HUES64 (cell line): ENCODE measurements around the gene ANKRD11.
"Not testable (repeated sequence)": the region's sequence is repeated elsewhere in the genome, so short reads cannot be mapped to it uniquely, and the experiment has no call there.

Source experiments
- H3K27ac ChIP-seq: 2 replicates; pipeline ENCODE4 v1.7.0; 2013; ENCODE audit warnings: low read depth, low read length, inconsistent platforms
- H3K27me3 ChIP-seq: 2 replicates; pipeline ENCODE4 v1.6.1; 2013; ENCODE audit warnings: mild to moderate bottlenecking, low read length; ENCODE audit not compliant: insufficient read depth
- H3K36me3 ChIP-seq: 2 replicates; pipeline ENCODE4 v1.6.1; 2013; ENCODE audit warnings: mild to moderate bottlenecking, low read length; ENCODE audit not compliant: insufficient read depth
- H3K4me1 ChIP-seq: 2 replicates; pipeline ENCODE4 v1.6.1; 2013; ENCODE audit warnings: mild to moderate bottlenecking, low read length, moderate library complexity; ENCODE audit not compliant: insufficient read depth
- H3K4me3 ChIP-seq: 2 replicates; pipeline ENCODE4 v1.5.1; 2013; ENCODE audit warnings: mild to moderate bottlenecking, low read length, moderate library complexity
- H3K9ac ChIP-seq: 2 replicates; pipeline ENCODE4 v1.6.1; 2013; ENCODE audit warnings: mild to moderate bottlenecking, low read depth, low read length
- H3K9me3 ChIP-seq: 2 replicates; pipeline ENCODE4 v1.6.1; 2013; ENCODE audit warnings: low read depth, low read length; ENCODE audit not compliant: insufficient read depth
- WGBS: fragments of 150-250, 120-280 bp; methylation state at CpG from one replicate; pipeline ENCODE4 v1.1.7; 2013; ENCODE audit warnings: missing lambda C conversion rate; 5-methylcytosine and 5-hydroxymethylcytosine counted together

Gene ANKRD11

GRCh38 chr16:89475144-89475543, 15.2 kb downstream of the ANKRD11 start:
- WGBS: 79% methylated on average over 5 of the region's 5 CpGs
- no peak overlapping the region for H3K27ac ChIP-seq
- no peak overlapping the region for H3K9ac ChIP-seq
- H3K9me3 ChIP-seq: no peaks in the 10 kb centered on the region
- no peaks in the 10 kb centered on the region for H3K36me3 ChIP-seq
- no peaks in the 10 kb centered on the region for H3K27me3 ChIP-seq
- H3K4me3 ChIP-seq: no peak overlapping the region
- peaks cover 21% of the 10 kb centered on the region for H3K4me1 ChIP-seq

- no peaks in the 10 kb centered on the region for H3K27me3 ChIP-seq
- H3K27ac ChIP-seq: no peak overlapping the region
- H3K9ac ChIP-seq: no peak overlapping the region
- H3K9me3 ChIP-seq: no peaks in the 10 kb centered on the region
- 84% methylated on average over 9 of the region's 9 CpGs for WGBS
- no peaks in the 10 kb centered on the region for H3K36me3 ChIP-seq
- H3K4me3 ChIP-seq: no peak overlapping the region
- H3K4me1 ChIP-seq: peaks cover 20% of the 10 kb centered on the region
Observed at GRCh38 chr16:89473791-89474414, 16.5 kb downstream of the ANKRD11 start.

DNA sequence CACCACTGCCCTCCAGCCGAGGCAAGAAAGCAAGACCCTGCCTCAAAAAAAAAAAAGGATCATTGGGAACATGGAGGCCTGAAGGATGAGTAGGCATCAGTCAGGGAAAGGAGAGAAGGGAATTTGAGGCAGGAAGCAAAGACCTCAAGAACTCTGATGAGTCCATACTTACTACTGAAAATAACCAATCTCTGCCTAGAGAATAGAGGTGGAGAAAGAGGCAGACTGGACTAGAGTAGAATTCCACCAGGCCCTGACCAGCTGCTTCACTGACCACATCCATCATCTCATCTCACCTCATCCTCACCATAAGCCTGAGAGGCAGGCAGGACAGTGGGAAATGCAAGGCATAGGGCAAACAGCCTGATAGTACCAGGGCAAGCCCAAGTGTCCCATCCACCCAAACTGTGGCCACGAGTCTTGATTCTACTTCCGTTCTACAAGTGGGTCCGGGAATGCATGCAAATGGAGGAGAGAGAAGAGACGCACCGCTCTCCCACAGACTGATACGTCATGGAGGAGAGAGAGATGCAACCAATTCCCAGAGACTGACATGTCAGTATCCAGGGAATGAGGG, 17.1 kb downstream of the ANKRD11 start:
- H3K4me1 ChIP-seq: peaks cover 14% of the 10 kb centered on the region
- no peaks in the 10 kb centered on the region for H3K36me3 ChIP-seq
- no peaks in the 10 kb centered on the region for H3K9me3 ChIP-seq
- H3K9ac ChIP-seq: no peak overlapping the region
- no peaks in the 10 kb centered on the region for H3K27me3 ChIP-seq
- no peak overlapping the region for H3K27ac ChIP-seq
- 94% methylated on average over 7 of the region's 7 CpGs for WGBS
- no peak overlapping the region for H3K4me3 ChIP-seq

GRCh38 chr16:89472711-89473075, 17.7 kb downstream of the ANKRD11 start:
- H3K9me3 ChIP-seq: no peaks in the 10 kb centered on the region
- no peaks in the 10 kb centered on the region for H3K27me3 ChIP-seq
- WGBS: 97% methylated on average over 2 of the region's 2 CpGs
- H3K9ac ChIP-seq: no peak overlapping the region
- peaks cover 14% of the 10 kb centered on the region for H3K4me1 ChIP-seq
- no peak overlapping the region for H3K27ac ChIP-seq
- H3K4me3 ChIP-seq: no peak overlapping the region
- H3K36me3 ChIP-seq: no peaks in the 10 kb centered on the region

GRCh38 chr16:89467382-89467781, 23.0 kb downstream of the ANKRD11 start:
- no peaks in the 10 kb centered on the region for H3K27me3 ChIP-seq
- H3K4me1 ChIP-seq: peaks cover 9% of the 10 kb centered on the region; the same call in 1 of the 2 replicates
- no peak overlapping the region for H3K9ac ChIP-seq
- no peak overlapping the region for H3K27ac ChIP-seq
- no peak overlapping the region for H3K4me3 ChIP-seq
- H3K36me3 ChIP-seq: no peaks in the 10 kb centered on the region
- H3K9me3 ChIP-seq: 0 out of 2 replicates have a peak, but pooled peaks cover 2% of the 10 kb centered on the region
- 97% methylated on average over 7 of the region's 7 CpGs for WGBS

DNA sequence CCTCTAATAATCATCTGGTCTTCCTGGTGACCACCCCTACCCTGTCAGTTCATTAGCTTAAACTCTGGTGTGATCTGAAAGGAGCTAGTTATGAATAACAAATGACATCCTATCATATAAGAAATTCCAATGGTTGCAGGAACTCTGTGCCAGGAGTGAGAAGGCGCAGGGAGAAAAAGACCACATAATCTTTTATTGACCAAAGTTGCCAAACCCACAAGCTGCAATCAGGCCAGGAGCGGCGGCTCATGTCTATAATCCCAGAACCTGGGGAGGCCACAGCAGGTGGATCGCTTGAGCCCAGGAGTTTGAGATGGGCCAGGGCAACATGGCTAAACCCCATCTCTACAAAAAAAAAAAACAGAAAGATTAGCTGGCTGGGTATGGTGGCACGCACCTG, 23.4 kb downstream of the ANKRD11 start:
- Histone ChIP-seq H3K9ac (no peak overlapping the region), H3K27me3 (no peaks in the 10 kb centered on the region), H3K9me3 (0 out of 2 replicates have a peak, but pooled peaks cover 2% of the 10 kb centered on the region), H3K27ac (no peak overlapping the region), H3K4me1 (peaks cover 9% of the 10 kb centered on the region; the same call in 1 of the 2 replicates), H3K36me3 (no peaks in the 10 kb centered on the region), H3K4me3 (no peak overlapping the region)
- 94% methylated on average over 5 of the region's 5 CpGs for WGBS

GRCh38 chr16:89463312-89463711, 27.0 kb downstream of the ANKRD11 start:
- not testable (repeated sequence) for H3K27me3 ChIP-seq, H3K36me3 ChIP-seq, H3K27ac ChIP-seq, H3K9ac ChIP-seq, H3K9me3 ChIP-seq, H3K4me3 ChIP-seq, H3K4me1 ChIP-seq
- no CpG with 5 or more reads among the region's 5 CpGs for WGBS

DNA sequence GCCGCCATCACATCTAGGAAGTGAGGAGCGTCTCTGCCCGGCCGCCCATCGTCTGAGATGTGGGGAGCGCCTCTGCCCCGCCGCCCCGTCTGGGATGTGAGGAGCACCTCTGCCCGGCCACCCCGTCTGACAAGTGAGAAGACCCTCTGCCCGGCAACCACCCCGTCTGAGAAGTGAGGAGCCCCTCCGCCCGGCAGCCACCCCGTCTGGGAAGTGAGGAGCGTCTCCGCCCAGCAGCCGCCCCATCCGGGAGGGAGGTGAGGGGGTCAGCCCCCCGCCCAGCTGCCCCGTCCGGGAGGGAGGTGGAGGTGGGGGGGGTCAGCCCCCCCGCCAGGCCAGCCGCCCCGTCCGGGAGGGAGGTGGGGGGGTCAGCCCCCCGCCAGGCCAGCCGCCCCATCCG, 27.7 kb downstream of the ANKRD11 start:
- H3K27me3 ChIP-seq, H3K36me3 ChIP-seq, H3K4me3 ChIP-seq, H3K27ac ChIP-seq, H3K4me1 ChIP-seq, H3K9me3 ChIP-seq, H3K9ac ChIP-seq: not testable (repeated sequence)
- 95% methylated on average over 28 of the region's 30 CpGs for WGBS

- not testable (repeated sequence) for H3K4me1 ChIP-seq, H3K27me3 ChIP-seq, H3K36me3 ChIP-seq, H3K9ac ChIP-seq, H3K9me3 ChIP-seq, H3K27ac ChIP-seq, H3K4me3 ChIP-seq
- WGBS: 89% methylated on average over 9 of the region's 15 CpGs
Observed at GRCh38 chr16:89461890-89462289, 28.5 kb downstream of the ANKRD11 start.

DNA sequence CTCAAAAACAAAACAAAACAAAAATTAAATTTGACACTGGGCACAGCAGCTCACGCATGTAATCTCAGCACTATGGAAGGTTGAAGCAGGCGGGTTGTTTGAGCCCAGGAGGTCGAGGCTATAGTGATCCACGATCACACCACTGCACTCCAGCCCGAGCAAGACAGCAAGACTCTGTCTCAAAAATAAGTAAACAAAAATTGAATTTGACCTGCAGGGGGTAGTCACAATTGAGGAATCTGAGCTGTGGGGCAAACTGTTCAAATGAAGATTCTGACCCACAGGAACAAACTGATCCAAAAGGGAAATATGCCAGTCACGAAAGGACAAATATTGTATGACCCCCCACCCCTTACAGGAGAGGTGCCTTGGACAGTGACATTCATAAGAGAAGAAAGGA, 29.8 kb downstream of the ANKRD11 start:
- WGBS: 99% methylated on average over 5 of the region's 6 CpGs

DNA sequence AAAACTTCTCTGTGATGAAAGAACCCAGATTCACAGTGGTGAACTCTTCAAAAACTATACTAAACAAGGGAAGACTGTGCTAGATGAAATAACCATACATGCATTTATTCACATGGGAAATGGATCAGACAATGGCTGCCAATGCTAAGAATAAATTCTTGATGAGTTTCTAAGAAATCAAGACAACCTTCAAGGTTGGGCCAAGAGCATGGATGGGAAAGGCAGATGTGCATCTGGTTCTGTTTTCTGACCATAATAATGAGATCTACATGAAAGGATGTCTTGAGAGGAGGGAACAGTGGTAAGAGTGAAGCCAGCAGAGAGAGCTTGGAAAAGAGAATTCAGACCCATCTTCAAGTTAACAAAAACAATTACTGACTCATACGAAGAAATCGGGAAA, 31.4 kb downstream of the ANKRD11 start:
- 0 out of 2 replicates have a peak overlapping the region, but pooled peaks have one; percentile 27 for H3K9ac ChIP-seq

More for the DNA sequence above, 29.8 kb downstream of the ANKRD11 start:
- Histone ChIP-seq H3K27ac (no peak overlapping the region), H3K27me3 (no peaks in the 10 kb centered on the region), H3K4me1 (no peaks in the 10 kb centered on the region), H3K4me3 (no peak overlapping the region), H3K9ac (no peak overlapping the region), H3K36me3 (no peaks in the 10 kb centered on the region), H3K9me3 (0 out of 2 replicates have a peak, but pooled peaks cover 2% of the 10 kb centered on the region)

More for the DNA sequence above, 31.4 kb downstream of the ANKRD11 start:
- no peak overlapping the region for H3K27ac ChIP-seq
- no peaks in the 10 kb centered on the region for H3K4me1 ChIP-seq
- 94% methylated on average over 2 of the region's 2 CpGs for WGBS
- no peak overlapping the region for H3K4me3 ChIP-seq
- no peaks in the 10 kb centered on the region for H3K9me3 ChIP-seq
- no peaks in the 10 kb centered on the region for H3K27me3 ChIP-seq
- H3K36me3 ChIP-seq: no peaks in the 10 kb centered on the region
